K562 (cell line): Measurements from ENCODE around the gene HIPK1.

Experiments used
- JUNB ChIP-seq: fragments of 450-650 bp; formaldehyde crosslinking; conservative IDR thresholded peaks from 2 replicates; pipeline ENCODE4 v1.4.0; 2020; ENCODE audit warnings: mild to moderate bottlenecking
- TF ChIP-seq, protein P1 (sequence below), 3 experiments: IDR thresholded peaks in 2 of 3; conservative IDR thresholded peaks in 1 of 3; 2 replicates each; pipeline ENCODE4 v1.5.1; 2011 to 2012; ENCODE audit warnings: low read length in 3 of 3, mild to moderate bottlenecking in 3 of 3, control low read depth in 2 of 3, improper control_type of control experiment in 1 of 3, inconsistent platforms in 1 of 3, low read depth in 1 of 3, mixed read lengths in 1 of 3, moderate library complexity in 1 of 3; ENCODE audit not compliant: insufficient read depth in 2 of 3
- TF ChIP-seq, protein P2 (sequence below): fragments of 250-450 bp; sonication (Bioruptor Pico); IDR thresholded peaks from 2 replicates; pipeline ENCODE4 v1.5.0; 2020; ENCODE audit warnings: mild to moderate bottlenecking

DNA sequence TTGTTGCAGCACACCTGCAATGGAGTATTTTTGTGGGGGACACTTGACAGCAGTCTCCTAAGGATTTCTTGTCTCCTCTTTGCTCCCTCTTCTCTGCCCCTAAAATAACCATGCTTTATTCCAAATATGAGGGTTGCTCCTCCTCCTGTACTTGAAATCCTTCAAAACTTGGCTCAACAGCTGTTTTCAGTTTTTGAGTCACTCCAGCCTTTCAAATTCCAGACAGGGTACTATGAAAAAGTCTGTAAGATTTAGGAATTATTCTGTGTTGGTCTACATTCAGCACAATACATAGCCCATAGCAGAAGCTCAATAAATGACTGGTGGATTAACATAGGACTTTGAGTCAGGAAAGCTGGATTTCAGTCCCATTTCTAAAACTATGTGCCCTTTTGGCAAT, 30.0 kb upstream of the HIPK1 start:
- TF ChIP-seq, protein P1, sequence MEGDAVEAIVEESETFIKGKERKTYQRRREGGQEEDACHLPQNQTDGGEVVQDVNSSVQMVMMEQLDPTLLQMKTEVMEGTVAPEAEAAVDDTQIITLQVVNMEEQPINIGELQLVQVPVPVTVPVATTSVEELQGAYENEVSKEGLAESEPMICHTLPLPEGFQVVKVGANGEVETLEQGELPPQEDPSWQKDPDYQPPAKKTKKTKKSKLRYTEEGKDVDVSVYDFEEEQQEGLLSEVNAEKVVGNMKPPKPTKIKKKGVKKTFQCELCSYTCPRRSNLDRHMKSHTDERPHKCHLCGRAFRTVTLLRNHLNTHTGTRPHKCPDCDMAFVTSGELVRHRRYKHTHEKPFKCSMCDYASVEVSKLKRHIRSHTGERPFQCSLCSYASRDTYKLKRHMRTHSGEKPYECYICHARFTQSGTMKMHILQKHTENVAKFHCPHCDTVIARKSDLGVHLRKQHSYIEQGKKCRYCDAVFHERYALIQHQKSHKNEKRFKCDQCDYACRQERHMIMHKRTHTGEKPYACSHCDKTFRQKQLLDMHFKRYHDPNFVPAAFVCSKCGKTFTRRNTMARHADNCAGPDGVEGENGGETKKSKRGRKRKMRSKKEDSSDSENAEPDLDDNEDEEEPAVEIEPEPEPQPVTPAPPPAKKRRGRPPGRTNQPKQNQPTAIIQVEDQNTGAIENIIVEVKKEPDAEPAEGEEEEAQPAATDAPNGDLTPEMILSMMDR (IDR thresholded peaks at IDR 0.05 in 2 of 3, conservative IDR thresholded peaks at IDR 0.05 in 1 of 3; ENCODE audit: insufficient read depth in 2 of 3, low read depth in 1 of 3, low read length in 3 of 3), result no peak
- TF ChIP-seq, protein P2, sequence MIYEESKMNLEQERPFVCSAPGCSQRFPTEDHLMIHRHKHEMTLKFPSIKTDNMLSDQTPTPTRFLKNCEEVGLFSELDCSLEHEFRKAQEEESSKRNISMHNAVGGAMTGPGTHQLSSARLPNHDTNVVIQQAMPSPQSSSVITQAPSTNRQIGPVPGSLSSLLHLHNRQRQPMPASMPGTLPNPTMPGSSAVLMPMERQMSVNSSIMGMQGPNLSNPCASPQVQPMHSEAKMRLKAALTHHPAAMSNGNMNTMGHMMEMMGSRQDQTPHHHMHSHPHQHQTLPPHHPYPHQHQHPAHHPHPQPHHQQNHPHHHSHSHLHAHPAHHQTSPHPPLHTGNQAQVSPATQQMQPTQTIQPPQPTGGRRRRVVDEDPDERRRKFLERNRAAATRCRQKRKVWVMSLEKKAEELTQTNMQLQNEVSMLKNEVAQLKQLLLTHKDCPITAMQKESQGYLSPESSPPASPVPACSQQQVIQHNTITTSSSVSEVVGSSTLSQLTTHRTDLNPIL (CRISPR knock-in tag), result no peak
- TF ChIP-seq JUNB (CRISPR knock-in tag), result no peak
